Hematopoietic multipotent progenitor cell (in vitro differentiated cells): ENCODE data around the gene DCST2. TPM values are rescaled to one million over a fixed set of nuclear protein-coding genes. Genes with fewer than 3 reads are reported as not detected.
"Not testable (repeated sequence)": the region's sequence is repeated elsewhere in the genome, so short reads cannot be mapped to it uniquely, and the experiment has no call there.

Experiments
- DNase-seq, 3 donors: peaks; one replicate each; pipeline ENCODE4 v3.0.0-alpha.2; 2011 to 2015; ENCODE audit warnings: low read depth in 2 of 3, low spot score in 2 of 3
- total RNA-seq: library from RNA; depleted of rRNA; stranded (reverse); fragments of >200 nt; gene quantifications from one replicate; pipeline ENCODE4 v1.2.3, GENCODE V29; 2012

Gene DCST2
- total RNA-seq, 1 donor, result under 0.01 TPM

- DNase-seq, result no peak
Observed at GRCh38 chr1:154983776-154984466, 49.7 kb downstream of the DCST2 start.

GRCh38 chr1:154982897-154983648, 50.5 kb downstream of the DCST2 start, which contains the start of gene FLAD1:
TSS of gene FLAD1 (plus strand) at chr1:154983344. CDS start at chr1:154983695, 351 bp downstream.
- peak; percentile 85 to 99 (median 99) for DNase-seq

GRCh38 chr1:154982341-154982740, 51.2 kb downstream of the DCST2 start:
- no peak for DNase-seq

- no peak for DNase-seq
Observed at GRCh38 chr1:154978360-154978759, 55.2 kb downstream of the DCST2 start.

- not testable (repeated sequence) for DNase-seq
Observed at GRCh38 chr1:154977762-154978161, 55.8 kb downstream of the DCST2 start.

- DNase-seq, result peak in 2 of 3 donors; percentile 62 to 69
Observed at GRCh38 chr1:154975409-154976059, 58.0 kb downstream of the DCST2 start.

GRCh38 chr1:154974808-154975408, 58.7 kb downstream of the DCST2 start:
- DNase-seq, result peak; percentile 97 to 99 (median 97)

GRCh38 chr1:154974102-154974807, 59.3 kb downstream of the DCST2 start, which contains the start of gene CKS1B:
TSS of gene CKS1B (plus strand) at chr1:154974681. CDS start at chr1:154974746, 65 bp downstream.
- DNase-seq, result peak; percentile 94 to 100 (median 100)

- DNase-seq, result peak; percentile 76 to 97 (median 96)
Observed at GRCh38 chr1:154973344-154974101, 60.1 kb downstream of the DCST2 start.

GRCh38 chr1:154972517-154973343, 60.9 kb downstream of the DCST2 start:
- DNase-seq, result no peak

GRCh38 chr1:154972213-154972516, 61.4 kb downstream of the DCST2 start:
- no peak for DNase-seq

- no peak for DNase-seq
Observed at GRCh38 chr1:154971341-154971998, 62.1 kb downstream of the DCST2 start.

GRCh38 chr1:154970631-154971340, 62.8 kb downstream of the DCST2 start, which contains the start of gene SHC1:
TSS of gene SHC1 (minus strand) at chr1:154970747. CDS start at chr1:154970526, 221 bp downstream.
- DNase-seq, result peak in 2 of 3 donors; percentile 76 to 87

- no peak for DNase-seq
Observed at GRCh38 chr1:154969860-154970452, 63.6 kb downstream of the DCST2 start.

- DNase-seq, result no peak
Observed at GRCh38 chr1:154969246-154969645, 64.3 kb downstream of the DCST2 start.

- no peak for DNase-seq
Observed at GRCh38 chr1:154968731-154969130, 64.8 kb downstream of the DCST2 start.
